ENCODE data around the gene LRP11.

The LRP11 gene

GRCh38 chr6:149906405-149906804 is 42.2 kb upstream of the LRP11 start:
- TF ChIP-seq CTCF (IDR thresholded peaks at IDR 0.05), result no peak

- no peak for TF ChIP-seq CTCF (IDR thresholded peaks at IDR 0.05)
Measured at GRCh38 chr6:149905911-149906371, 41.8 kb upstream of the LRP11 start.

DNA sequence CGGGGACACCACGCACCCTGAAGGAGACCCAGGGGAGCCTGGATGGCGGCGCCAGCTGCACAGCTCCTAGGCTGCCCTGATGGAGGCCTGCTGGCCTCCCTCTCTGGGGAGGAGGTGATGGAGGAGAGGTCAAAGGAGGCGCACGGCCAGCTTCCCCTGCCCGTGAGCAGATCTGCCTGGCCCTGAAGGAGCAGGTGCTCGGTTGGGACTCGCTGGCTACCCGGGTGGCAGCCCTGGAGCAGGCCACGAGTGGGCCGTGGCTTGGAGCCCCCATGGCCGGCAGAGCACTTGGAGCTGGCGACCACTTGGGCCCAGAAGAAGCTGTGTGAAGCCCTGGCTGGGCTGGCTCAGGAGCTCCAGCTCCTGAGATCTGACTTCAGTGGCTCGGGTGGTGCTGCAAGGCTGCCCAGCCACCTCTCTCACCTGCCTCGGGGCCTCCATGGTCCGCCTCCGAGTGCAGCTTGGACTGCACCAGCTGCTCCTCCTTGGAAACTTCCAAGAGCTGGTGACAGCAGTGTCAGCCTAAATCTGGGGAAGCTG is 41.3 kb upstream of the LRP11 start:
- no peak for TF ChIP-seq CTCF (IDR thresholded peaks at IDR 0.05)

DNA sequence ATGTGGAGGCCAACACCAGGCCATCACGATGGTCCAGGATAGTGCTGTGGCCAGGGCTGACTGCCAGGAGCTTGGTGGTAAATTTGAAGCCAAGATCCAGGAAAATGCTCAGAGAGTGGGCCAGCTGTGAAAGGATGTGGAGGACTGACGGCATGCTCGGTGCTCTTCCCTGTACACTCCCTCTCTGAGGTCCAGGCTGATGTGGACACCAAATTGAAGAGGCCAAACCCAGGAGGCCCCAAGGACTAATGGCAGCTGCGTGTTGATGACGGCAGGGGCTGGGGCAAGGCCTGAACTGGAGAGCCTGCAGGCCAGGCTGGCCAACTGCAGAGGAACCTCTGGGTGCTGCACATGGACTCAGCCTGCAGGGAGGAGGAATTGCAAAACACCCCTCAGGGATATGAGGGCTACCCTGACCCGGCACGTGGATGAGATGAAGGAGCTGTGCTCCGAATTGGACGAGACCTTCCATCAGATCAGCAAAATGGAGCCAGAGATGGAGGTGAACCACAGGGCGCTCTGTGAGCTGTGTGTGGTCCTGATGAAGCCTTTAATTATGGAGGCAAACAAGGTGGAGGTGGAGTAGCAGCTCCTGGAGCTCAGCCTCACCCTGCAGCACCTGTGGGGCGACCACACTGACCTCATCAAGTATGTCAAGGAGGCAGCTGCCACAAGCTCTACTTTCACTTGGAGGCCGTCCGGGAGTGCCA is 40.7 kb upstream of the LRP11 start:
- TF ChIP-seq CTCF (IDR thresholded peaks at IDR 0.05), result no peak

GRCh38 chr6:149903938-149904611 is 39.9 kb upstream of the LRP11 start:
- no peak for TF ChIP-seq CTCF (IDR thresholded peaks at IDR 0.05)

DNA sequence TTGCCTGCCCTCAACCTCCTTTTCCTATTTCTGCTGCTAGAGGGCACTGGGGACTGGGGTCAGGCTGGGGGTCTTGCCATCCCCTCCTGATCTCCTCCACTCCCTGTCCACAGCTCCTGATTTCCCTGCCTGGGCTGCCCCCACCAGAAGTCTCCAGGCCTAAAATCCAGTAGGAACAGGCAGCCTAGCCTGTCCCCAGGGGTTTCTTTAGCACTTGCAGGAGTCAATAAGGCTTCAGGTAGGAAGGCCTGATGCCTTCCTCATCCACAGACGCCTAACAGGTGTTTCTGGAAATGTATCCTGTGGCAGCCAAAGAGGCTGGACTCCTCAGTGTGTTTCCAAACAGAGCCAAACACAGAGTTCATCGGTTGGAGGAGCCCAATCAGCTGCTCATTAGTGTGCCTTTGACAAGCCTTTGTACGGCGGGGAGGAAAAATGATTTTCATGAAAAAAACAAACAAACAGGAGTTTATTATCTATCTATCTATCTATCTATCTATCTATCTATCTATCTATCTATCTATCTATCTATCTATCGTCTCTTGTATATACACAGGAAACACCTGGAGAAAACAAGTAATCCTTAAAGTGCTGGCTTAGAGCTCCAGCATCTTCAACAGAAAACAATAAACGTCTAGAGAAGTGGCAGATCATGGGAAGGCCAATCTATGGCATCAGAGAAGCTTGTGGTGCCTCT is 37.4 kb upstream of the LRP11 start:
- TF ChIP-seq CTCF (IDR thresholded peaks at IDR 0.05), result no peak

GRCh38 chr6:149900620-149901443 is 36.7 kb upstream of the LRP11 start:
- no peak for TF ChIP-seq CTCF (IDR thresholded peaks at IDR 0.05)
